Mononuclear cell (primary cell): ENCODE results near the gene ARL15. TPM values are rescaled to one million over a fixed set of nuclear protein-coding genes. Genes with fewer than 3 reads are reported as not detected.
"Not testable (repeated sequence)": the region's sequence is repeated elsewhere in the genome, so short reads cannot be mapped to it uniquely, and the experiment has no call there.

ENCODE experiments used
- H3K27me3 ChIP-seq: 2 replicates; pipeline ENCODE4 v1.6.0; 2011; ENCODE audit warnings: low read length, control low read depth; ENCODE audit not compliant: insufficient read depth
- H3K4me1 ChIP-seq: 2 replicates; pipeline ENCODE4 v1.5.1; 2011; ENCODE audit warnings: mild to moderate bottlenecking, low read length, control low read depth; ENCODE audit not compliant: insufficient read depth
- H3K4me3 ChIP-seq: 2 replicates; pipeline ENCODE4 v1.5.1; 2011; ENCODE audit warnings: mild to moderate bottlenecking, low read length, moderate library complexity
- H3K9me3 ChIP-seq: 2 replicates; pipeline ENCODE4 v1.5.1; 2011; ENCODE audit warnings: low read depth, mild to moderate bottlenecking, control low read depth, low read length
- total RNA-seq: library from RNA; depleted of rRNA; stranded (reverse); fragments of >200 nt; gene quantifications from one replicate; pipeline ENCODE4 v1.2.3, GENCODE V29; 2012

ARL15 gene
- total RNA-seq, result 30.3 TPM

DNA sequence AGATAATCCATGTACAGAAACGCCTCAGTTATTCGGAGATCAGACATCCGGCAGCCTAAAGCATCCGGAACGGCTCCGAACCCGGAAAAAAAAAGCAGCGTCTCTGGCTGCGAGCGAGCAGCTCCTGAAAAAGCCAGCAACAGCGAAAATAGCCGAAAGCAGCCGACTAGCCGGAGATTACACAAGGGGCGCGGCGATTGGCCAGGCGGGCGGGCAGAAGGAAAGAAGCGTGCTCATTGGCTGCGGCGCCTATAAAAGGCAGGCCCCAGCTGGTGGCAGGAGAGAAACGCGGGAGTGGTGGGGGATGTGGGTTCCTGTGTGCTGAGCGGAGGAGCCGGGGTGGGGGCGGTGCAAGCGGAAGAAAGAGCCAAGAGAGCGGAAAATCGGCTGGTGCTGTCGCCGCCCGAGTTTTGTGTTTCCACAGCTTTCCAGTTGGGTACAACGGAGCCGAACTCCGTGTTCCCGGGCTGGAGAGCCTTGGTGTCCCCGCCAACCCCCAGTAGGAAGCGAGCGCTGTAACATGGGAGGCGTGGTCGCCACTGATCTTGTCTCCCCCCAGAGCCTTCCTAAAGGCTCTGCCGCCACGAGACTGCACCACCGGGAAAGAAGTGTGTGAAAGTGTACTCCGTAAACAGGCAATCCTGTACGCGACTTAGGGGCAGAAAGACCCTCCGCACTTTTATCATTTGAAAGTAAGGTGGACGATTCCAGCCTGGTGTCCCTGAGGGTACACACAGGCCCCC lies at the start of gene ARL15:
ARL15 (minus strand) TSS at position 141 of the 743 bp plus-strand sequence.
- H3K9me3 ChIP-seq, result no peaks in the 10 kb centered on the region
- H3K27me3 ChIP-seq, result no peaks in the 10 kb centered on the region
- H3K4me1 ChIP-seq, result peaks cover 13% of the 10 kb centered on the region
- peak within 1 kb of the TSS; percentile 84 for H3K4me3 ChIP-seq

DNA sequence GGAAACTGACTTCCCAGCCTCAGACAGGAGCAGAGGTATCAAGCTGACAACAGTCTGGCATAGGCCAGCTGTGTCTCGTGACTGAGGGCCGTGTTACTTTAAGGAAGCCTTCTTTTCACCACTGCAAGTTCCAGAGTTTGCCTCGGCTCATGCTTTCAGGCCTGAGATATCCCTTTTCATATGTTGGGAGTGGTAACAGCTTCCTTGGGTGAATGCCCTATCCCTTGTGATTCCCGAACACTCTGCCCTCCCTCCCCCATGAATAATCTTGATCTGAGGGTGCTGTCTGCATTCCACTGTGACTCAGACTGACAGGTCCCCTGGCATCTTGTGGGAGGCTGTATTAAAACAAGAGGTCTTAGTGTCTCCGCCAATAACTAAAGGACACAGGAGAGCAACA lies 49.7 kb upstream of the ARL15 start:
- Histone ChIP-seq H3K4me1 (no peaks in the 10 kb centered on the region), H3K27me3 (no peaks in the 10 kb centered on the region), H3K9me3 (no peaks in the 10 kb centered on the region), H3K4me3 (no peak overlapping the region)

DNA sequence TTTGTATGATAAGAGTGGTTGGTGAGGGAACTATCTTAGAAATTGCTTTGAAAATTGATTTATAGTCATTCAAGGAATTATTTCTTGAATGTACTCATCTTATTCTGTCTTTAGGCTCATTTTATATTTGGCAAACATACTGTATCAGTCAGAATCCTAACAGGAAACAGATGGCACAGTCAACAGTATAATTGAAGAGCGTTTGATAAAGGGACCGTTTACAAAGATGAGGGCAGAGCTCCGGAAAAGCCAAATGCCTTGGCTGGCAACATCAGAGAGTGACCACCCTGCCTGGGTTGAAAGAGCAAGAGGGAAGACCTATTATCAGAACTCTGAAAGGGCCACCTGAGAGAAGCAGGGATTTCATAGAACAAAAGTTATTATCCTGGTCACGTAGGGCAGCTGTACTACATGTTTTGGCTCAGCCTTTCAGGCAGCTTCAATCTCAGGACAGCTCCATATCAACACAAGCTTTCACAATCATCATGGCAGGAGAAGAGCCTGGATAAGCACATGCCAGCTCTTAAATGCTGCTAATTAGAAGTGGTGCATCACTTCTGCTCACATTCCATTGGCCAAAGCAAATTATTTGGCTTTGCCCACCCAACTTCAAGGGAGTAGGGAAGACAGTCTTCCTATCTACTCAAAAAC lies 47.2 kb upstream of the ARL15 start:
- no peak overlapping the region for H3K4me3 ChIP-seq
- H3K27me3 ChIP-seq, result no peaks in the 10 kb centered on the region
- no peaks in the 10 kb centered on the region for H3K4me1 ChIP-seq
- H3K9me3 ChIP-seq, result no peaks in the 10 kb centered on the region

- H3K4me1 ChIP-seq, result not testable (repeated sequence)
Observed at GRCh38 chr5:54353933-54354564, 43.7 kb upstream of the ARL15 start.

GRCh38 chr5:54352580-54352979 lies 42.2 kb upstream of the ARL15 start:
- not testable (repeated sequence) for H3K4me1 ChIP-seq, H3K4me3 ChIP-seq, H3K9me3 ChIP-seq, H3K27me3 ChIP-seq

More at GRCh38 chr5:54353933-54354564, 43.7 kb upstream of the ARL15 start:
- not testable (repeated sequence) for H3K9me3 ChIP-seq, H3K4me3 ChIP-seq, H3K27me3 ChIP-seq

DNA sequence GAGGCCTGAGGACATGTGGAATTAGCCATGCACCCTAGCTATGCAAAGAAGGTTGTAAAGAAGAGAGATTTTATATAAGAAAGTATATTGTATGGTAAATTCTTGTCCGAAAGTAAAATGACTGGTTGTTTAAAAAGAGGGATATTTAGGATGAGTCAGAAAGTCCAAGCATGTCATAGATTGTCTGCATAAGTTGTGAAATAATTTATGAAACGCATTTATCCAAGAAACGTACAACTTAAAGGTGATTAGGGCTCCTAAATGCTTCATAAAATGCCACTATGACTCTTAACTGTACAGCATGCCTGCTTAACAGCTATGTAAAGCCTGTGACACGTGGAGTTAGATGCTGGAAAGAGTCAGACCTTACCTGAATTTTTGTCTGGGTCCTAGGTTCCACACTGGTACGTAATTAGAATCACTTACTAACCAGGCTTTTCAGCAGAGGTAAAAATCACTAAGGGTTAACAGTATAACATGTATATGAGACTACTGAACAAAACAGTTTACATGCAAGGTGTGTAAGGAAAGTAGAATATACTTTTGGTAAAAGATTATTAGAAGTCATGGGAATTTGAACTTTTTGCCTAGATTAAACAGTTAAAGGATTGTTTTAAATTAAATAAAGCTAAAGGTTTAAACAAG lies 37.0 kb upstream of the ARL15 start:
- H3K4me1 ChIP-seq, result no peaks in the 10 kb centered on the region
- H3K4me3 ChIP-seq, result no peak overlapping the region
- peaks cover 5% of the 10 kb centered on the region for H3K9me3 ChIP-seq
- H3K27me3 ChIP-seq, result no peaks in the 10 kb centered on the region

- H3K4me3 ChIP-seq, result no peak overlapping the region
- no peaks in the 10 kb centered on the region for H3K4me1 ChIP-seq
- H3K9me3 ChIP-seq, result peaks cover 5% of the 10 kb centered on the region
- no peaks in the 10 kb centered on the region for H3K27me3 ChIP-seq
Observed at GRCh38 chr5:54344653-54345052, 34.3 kb upstream of the ARL15 start.

DNA sequence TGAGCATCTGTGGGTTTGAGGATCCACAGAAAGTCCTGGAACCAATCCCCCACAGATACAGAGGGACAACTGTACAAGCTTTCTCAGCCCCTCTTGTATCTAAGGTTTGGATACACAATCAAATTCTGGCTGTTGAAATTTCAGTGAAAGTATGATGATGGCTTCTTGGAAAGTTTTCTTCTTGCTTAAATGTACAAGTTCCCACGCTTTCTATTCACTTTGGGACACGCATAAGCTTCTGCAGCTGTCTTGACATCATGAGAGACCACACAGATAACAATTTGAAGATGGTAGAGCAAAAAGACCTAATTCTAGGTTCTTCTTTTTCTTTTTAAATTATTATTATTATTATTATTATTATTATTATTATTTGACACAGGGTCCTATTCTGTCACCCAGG lies 31.6 kb upstream of the ARL15 start:
- no peak overlapping the region for H3K4me3 ChIP-seq
- no peaks in the 10 kb centered on the region for H3K27me3 ChIP-seq
- peaks cover 15% of the 10 kb centered on the region for H3K9me3 ChIP-seq
- H3K4me1 ChIP-seq, result no peaks in the 10 kb centered on the region

GRCh38 chr5:54337523-54337922 lies 27.1 kb upstream of the ARL15 start:
- no peak overlapping the region for H3K4me3 ChIP-seq
- peaks cover 6% of the 10 kb centered on the region for H3K27me3 ChIP-seq

GRCh38 chr5:54332720-54333119 lies 22.3 kb upstream of the ARL15 start:
- Histone ChIP-seq H3K4me3 (no peak overlapping the region), H3K4me1 (no peaks in the 10 kb centered on the region), H3K27me3 (peaks cover 6% of the 10 kb centered on the region), H3K9me3 (peaks cover 26% of the 10 kb centered on the region)

More at GRCh38 chr5:54337523-54337922, 27.1 kb upstream of the ARL15 start:
- Histone ChIP-seq H3K9me3 (peaks cover 36% of the 10 kb centered on the region), H3K4me1 (no peaks in the 10 kb centered on the region)

- Histone ChIP-seq H3K27me3 (no peaks in the 10 kb centered on the region), H3K9me3 (peaks cover 7% of the 10 kb centered on the region), H3K4me1 (no peaks in the 10 kb centered on the region), H3K4me3 (no peak overlapping the region)
Observed at GRCh38 chr5:54329731-54330709, 19.6 kb upstream of the ARL15 start.

DNA sequence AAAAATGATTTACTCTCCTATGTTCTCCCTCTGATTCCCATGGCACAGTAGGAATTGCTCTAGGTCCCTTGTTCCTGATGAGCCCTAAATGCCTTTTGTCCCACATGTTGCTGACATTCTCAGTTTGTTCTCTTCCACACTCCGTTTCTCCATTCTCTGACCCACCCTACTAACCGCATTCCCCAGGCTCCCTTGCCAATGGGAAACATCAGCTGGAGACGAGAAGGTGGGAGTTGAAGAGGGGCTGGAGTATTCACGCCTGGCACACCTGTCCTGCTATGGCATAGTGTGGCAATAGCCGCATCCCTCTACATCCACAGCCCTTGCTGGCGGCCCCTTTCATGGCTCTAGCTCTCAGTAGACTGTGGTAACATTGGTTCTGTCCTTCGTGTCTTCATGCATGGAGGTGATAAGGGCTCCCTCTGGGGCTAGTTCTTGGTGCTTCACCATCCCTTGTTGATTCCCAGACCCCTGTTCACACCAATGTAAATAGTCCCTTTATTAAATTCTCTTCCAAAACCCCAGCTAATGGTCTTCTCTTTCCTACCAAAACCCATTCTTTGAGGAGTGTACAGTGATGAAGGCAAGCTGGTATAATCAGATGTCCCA lies 16.4 kb upstream of the ARL15 start:
- Histone ChIP-seq H3K4me1 (no peaks in the 10 kb centered on the region), H3K4me3 (no peak overlapping the region), H3K27me3 (no peaks in the 10 kb centered on the region), H3K9me3 (no peaks in the 10 kb centered on the region)

DNA sequence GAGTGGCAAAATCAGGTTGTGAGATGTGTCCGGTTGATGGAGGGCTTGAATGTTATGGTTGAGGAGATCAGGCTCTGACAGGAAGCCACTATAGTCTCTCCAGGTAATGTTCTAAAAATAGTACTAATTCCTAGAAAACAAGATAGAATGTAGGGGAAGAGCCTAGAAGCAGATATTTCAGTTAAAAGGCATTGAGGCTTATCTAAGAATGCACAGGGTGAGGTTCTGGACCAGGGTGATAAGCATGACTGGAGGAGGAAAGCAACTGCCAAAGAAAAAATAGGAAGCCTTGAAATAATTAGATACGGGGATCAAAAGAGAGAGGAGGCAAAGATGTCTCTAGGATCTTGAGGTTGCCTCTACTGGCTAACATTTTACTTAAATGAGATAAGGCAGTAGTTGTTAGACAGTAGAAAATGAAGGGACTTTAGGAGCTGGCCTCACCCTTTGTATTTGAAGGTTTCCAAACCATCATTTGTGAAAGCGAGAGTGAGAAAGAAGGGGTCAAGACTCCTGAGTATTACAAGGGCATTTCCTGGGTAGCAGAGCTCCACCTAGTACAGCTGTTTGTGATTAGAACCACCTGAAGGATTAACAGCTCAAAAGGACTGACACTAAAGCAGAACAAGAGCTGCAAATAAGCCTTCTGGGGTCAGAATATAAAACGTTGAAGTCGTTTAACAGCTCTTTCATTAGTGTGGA lies 15.4 kb upstream of the ARL15 start:
- Histone ChIP-seq H3K4me3 (no peak overlapping the region), H3K4me1 (no peaks in the 10 kb centered on the region), H3K9me3 (no peaks in the 10 kb centered on the region), H3K27me3 (no peaks in the 10 kb centered on the region)
